Measurements from ENCODE around the gene IQGAP3.

DNA sequence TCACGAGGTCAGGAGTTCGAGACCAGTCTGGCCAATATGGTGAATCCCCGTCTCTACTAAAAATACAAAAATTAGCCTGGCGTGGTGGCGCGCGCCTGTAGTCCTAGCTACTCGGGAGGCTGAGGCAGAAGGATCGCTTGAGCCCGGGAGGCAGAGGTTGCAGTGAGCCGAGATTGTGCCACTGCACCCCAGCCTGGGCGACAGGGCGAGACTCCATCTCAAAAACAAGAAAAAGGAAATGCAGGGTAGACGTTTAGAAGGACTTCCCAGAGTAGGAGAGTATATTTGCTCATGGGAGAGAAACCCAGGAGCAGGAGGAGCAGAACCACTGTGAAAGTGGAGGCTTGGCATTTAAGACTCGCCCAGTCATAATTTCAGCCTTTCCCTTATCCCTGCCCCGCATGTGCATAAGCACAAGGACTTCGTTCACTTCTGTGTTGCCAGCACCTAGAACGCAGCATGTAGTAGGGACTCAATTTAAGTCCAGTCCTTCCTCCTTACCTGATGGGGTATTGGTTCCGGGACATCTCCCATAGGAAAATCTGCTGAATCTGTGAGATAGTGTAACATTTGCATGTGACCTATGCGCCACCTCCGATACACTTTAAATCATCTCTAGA lies 66.6 kb downstream of the IQGAP3 start:
- TF ChIP-seq YY1 (IDR thresholded peaks at IDR 0.05; ENCODE audit: low read depth): no peak
- no peak for TF ChIP-seq NFIC (IDR thresholded peaks at IDR 0.05)
- TF ChIP-seq TAF1 (IDR thresholded peaks at IDR 0.05; ENCODE audit: low read depth): no peak
- TF ChIP-seq, protein P1, sequence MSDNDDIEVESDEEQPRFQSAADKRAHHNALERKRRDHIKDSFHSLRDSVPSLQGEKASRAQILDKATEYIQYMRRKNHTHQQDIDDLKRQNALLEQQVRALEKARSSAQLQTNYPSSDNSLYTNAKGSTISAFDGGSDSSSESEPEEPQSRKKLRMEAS (IDR thresholded peaks at IDR 0.05): no peak
- no peak for TF ChIP-seq FOXM1 (IDR thresholded peaks at IDR 0.05; ENCODE audit: borderline replicate concordance, low read depth)
- TF ChIP-seq EP300 (IDR thresholded peaks at IDR 0.05; ENCODE audit: borderline replicate concordance): no peak
- no peak for TF ChIP-seq RAD21 (IDR thresholded peaks at IDR 0.05; ENCODE audit: low read depth)
- TF ChIP-seq, protein P2, sequence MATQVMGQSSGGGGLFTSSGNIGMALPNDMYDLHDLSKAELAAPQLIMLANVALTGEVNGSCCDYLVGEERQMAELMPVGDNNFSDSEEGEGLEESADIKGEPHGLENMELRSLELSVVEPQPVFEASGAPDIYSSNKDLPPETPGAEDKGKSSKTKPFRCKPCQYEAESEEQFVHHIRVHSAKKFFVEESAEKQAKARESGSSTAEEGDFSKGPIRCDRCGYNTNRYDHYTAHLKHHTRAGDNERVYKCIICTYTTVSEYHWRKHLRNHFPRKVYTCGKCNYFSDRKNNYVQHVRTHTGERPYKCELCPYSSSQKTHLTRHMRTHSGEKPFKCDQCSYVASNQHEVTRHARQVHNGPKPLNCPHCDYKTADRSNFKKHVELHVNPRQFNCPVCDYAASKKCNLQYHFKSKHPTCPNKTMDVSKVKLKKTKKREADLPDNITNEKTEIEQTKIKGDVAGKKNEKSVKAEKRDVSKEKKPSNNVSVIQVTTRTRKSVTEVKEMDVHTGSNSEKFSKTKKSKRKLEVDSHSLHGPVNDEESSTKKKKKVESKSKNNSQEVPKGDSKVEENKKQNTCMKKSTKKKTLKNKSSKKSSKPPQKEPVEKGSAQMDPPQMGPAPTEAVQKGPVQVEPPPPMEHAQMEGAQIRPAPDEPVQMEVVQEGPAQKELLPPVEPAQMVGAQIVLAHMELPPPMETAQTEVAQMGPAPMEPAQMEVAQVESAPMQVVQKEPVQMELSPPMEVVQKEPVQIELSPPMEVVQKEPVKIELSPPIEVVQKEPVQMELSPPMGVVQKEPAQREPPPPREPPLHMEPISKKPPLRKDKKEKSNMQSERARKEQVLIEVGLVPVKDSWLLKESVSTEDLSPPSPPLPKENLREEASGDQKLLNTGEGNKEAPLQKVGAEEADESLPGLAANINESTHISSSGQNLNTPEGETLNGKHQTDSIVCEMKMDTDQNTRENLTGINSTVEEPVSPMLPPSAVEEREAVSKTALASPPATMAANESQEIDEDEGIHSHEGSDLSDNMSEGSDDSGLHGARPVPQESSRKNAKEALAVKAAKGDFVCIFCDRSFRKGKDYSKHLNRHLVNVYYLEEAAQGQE (IDR thresholded peaks at IDR 0.05; ENCODE audit: low read depth): no peak
- no peak for TF ChIP-seq CREB1 (IDR thresholded peaks at IDR 0.05; ENCODE audit: low read depth)

Data from Ishikawa (cell line).